ENCODE data around the gene ZNF737.
"Not testable (repeated sequence)": the region's sequence is repeated elsewhere in the genome, so short reads cannot be mapped to it uniquely, and the experiment has no call there.

The ZNF737 gene

DNA sequence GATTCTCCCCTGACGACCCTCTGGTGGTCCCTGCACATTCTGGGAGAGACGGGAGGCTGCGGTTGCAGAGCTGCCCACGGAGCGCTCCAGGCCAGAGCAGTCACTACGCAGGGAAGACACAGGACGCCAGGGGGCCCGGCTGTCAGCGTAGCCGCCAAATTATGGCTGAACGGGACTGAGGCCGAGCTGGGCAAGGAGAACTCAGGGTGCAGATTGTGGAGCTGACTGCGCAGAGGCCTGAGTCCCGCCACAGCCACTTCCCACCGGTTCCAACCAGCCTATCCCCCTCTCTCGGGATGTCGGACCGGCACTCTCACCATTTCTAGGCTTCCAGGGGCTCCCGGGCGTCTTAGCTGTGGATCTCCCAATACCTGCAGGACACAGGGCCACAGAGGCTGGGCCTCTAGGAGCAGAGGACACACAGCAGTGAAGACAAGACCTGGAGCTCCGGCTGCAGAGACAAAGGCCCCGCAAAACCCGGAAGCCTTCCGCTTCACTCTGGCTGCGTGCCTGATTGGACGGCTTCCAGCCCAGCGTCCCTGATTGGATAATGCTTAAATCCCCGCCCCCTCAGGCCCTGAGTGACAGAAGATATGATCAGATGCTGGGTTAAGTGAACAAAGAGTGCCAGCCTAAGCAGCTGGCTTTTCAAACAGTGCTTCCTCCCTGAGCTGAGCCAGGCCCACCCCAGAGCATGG lies at the start of gene ZNF737:
TSS of gene ZNF737 (minus strand) at position 461 of the 698 bp plus-strand sequence. CDS start at position 320, 141 bp downstream.
- TF ChIP-seq, protein P1, sequence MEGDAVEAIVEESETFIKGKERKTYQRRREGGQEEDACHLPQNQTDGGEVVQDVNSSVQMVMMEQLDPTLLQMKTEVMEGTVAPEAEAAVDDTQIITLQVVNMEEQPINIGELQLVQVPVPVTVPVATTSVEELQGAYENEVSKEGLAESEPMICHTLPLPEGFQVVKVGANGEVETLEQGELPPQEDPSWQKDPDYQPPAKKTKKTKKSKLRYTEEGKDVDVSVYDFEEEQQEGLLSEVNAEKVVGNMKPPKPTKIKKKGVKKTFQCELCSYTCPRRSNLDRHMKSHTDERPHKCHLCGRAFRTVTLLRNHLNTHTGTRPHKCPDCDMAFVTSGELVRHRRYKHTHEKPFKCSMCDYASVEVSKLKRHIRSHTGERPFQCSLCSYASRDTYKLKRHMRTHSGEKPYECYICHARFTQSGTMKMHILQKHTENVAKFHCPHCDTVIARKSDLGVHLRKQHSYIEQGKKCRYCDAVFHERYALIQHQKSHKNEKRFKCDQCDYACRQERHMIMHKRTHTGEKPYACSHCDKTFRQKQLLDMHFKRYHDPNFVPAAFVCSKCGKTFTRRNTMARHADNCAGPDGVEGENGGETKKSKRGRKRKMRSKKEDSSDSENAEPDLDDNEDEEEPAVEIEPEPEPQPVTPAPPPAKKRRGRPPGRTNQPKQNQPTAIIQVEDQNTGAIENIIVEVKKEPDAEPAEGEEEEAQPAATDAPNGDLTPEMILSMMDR (conservative IDR thresholded peaks at IDR 0.05) = peak; percentile 33
- H3K27ac ChIP-seq = peak within 1 kb of the TSS; percentile 76

- H3K27ac ChIP-seq = not testable (repeated sequence)
Measured at GRCh38 chr19:20614971-20615370, 49.4 kb upstream of the ZNF737 start.

DNA sequence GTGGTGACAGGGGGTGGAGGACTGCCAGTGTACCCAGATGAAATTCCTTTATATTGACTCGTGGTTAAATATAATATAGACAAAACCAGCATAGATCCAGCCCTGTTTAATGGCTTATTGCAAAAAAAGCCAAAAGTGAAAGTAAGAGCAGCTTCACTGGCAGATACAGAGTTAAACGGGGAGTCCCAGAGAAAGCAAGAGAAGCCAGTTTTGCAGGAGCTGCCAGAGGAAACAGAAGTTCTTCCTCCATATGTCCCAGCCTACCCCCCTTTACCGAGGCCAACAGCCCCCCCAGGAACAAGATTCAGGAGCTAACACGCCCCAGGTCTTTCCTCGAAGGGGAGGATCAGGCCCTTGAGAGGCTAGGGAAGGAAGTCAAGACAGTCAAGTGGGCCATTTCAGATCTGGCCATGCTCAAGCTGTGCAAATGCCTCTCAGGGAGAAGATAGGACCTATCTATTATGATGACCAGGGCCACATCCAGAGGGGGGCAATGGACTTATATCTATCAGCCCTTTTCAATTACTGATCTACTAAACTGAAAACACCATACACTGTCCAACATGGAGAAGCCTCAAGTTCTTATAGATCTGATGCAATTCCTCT lies 47.2 kb upstream of the ZNF737 start:
- TF ChIP-seq, protein P1 (conservative IDR thresholded peaks at IDR 0.05) = no peak
- H3K27ac ChIP-seq = no peak overlapping the region

GRCh38 chr19:20611866-20612265 lies 46.3 kb upstream of the ZNF737 start:
- H3K27ac ChIP-seq = no peak overlapping the region
- TF ChIP-seq, protein P1 (conservative IDR thresholded peaks at IDR 0.05) = no peak

- H3K27ac ChIP-seq = peak overlapping the region; percentile 63
- TF ChIP-seq, protein P1 (conservative IDR thresholded peaks at IDR 0.05) = no peak
Measured at GRCh38 chr19:20607943-20608342, 42.4 kb upstream of the ZNF737 start.

GRCh38 chr19:20558571-20558970 lies 7.0 kb downstream of the ZNF737 start:
- no peak overlapping the region for H3K27ac ChIP-seq
- TF ChIP-seq, protein P1 (conservative IDR thresholded peaks at IDR 0.05) = no peak

DNA sequence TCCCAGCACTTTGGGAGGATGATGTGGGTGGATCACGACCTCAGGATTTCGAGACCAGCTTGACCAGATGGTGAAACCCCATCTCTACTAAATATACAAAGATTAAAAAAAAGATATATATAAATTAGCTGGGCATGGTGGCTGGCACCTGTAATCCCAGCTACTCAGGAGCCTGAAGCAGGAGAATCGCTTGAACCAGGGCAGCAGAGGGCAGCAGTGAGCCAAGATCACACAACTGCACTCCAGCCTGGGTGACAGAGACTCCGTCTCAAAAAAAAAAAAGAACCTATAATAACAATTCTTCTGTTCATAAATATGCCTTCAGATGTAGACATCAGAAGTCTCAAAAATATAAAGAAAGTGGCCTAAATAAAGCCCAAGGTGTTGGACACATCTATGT lies 7.6 kb downstream of the ZNF737 start:
- H3K27ac ChIP-seq = no peak overlapping the region
- TF ChIP-seq, protein P1 (conservative IDR thresholded peaks at IDR 0.05) = peak; percentile 61

DNA sequence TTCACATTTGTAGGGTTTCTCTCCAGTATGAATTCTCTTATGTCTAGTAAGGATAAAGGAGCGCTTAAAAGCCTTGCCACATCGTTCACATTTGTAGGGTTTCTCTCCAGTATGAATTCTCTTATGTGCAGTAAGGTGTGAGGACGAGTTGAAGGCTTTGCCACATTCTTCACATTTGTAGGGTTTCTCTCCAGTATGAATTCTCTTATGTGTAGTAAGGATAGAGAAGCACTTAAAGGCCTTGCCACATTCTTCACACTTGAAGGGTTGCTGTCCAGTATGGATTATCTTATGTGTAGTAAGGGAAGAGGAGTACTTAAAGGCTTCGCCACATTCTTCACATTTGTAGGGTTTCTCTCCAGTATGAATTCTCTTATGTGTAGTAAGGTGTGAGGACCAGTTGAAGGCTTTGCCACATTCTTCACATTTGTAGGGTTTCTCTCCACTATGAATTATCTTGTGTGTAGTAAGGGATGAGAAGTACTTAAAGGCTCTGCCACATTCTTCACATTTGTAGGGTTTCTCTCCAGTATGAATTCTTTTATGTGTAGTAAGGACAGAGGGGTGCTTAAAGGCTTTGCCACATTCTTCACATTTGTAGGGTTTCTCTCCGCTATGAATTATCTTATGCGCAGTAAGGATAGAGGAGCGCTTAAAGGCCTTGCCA lies 20.8 kb downstream of the ZNF737 start:
- not testable (repeated sequence) for H3K27ac ChIP-seq

- not testable (repeated sequence) for H3K27ac ChIP-seq
Measured at GRCh38 chr19:20530303-20530702, 35.3 kb downstream of the ZNF737 start.

Data from VCaP (cell line).